GM12878 (cell line): ENCODE results near the gene RAD18. TPM values are rescaled to one million over a fixed set of nuclear protein-coding genes. Genes with fewer than 3 reads are reported as not detected.

ENCODE experiments used
- CHD2 ChIP-seq: IDR thresholded peaks from 2 replicates; pipeline ENCODE4 v1.6.1; 2011; ENCODE audit warnings: low read depth, low read length, improper control_type of control experiment, borderline replicate concordance
- ETV6 ChIP-seq, 2 experiments: fragments of 450-650 bp in 1 of 2; IDR thresholded peaks in 1 of 2; conservative IDR thresholded peaks in 1 of 2; 2 replicates each; pipeline ENCODE4 v1.6.1; 2014; ENCODE audit warnings: antibody characterized with exemption in 1 of 2, borderline replicate concordance in 1 of 2, low read depth in 1 of 2, mild to moderate bottlenecking in 1 of 2, moderate library complexity in 1 of 2
- KAT2A ChIP-seq: conservative IDR thresholded peaks from 2 replicates; pipeline ENCODE4 v1.6.1; 2011; ENCODE audit warnings: low read depth, low read length; ENCODE audit not compliant: control insufficient read depth
- SMAD1 ChIP-seq: fragments of 450-650 bp; IDR thresholded peaks from 2 replicates; pipeline ENCODE4 v1.6.1; 2018; ENCODE audit warnings: mild to moderate bottlenecking, low read depth; ENCODE audit not compliant: partially characterized antibody
- SREBF1 ChIP-seq: IDR thresholded peaks from 2 replicates; pipeline ENCODE4 v1.6.1; 2012; ENCODE audit warnings: mild to moderate bottlenecking, low read length
- STAT3 ChIP-seq: IDR thresholded peaks from 2 replicates; pipeline ENCODE4 v1.6.1; 2011; ENCODE audit warnings: low read depth, low read length, improper control_type of control experiment
- ZBED1 ChIP-seq: IDR thresholded peaks from 2 replicates; pipeline ENCODE4 v1.6.1; 2016; ENCODE audit warnings: borderline replicate concordance
- polyA plus RNA-seq, 11 experiments: library from polyadenylated mRNA; depleted of rRNA in 4 of 11; unstranded in 6 of 11; stranded (reverse) in 5 of 11; fragments of >200 nt; fragmentation: Nextera tagmentation in 4 of 11; fragmentation: Illumina TruSeq in 1 of 11; extraction: Ambion mirVana in 4 of 11; extraction: Trizol in 1 of 11; gene quantifications; 1 replicate in 1 of 11; 2 replicates in 10 of 11; pipeline versions ENCODE4 v1.2.1 to v1.2.3, GENCODE V29; 2011 to 2016; ENCODE audit warnings: inconsistent platforms in 2 of 11, missing spikeins in 2 of 11, low read depth in 1 of 11
- total RNA-seq, 4 experiments: library from RNA; depleted of rRNA in 3 of 4; stranded (reverse); fragments of >200 nt in 3 of 4; fragmentation: Illumina TruSeq in 1 of 4; extraction: Trizol in 1 of 4; gene quantifications; 2 replicates each; pipeline versions ENCODE4 v1.2.1 to v1.2.3, GENCODE V29; 2013 to 2021
- TF ChIP-seq, protein P1 (sequence below): fragments of 450-650 bp; IDR thresholded peaks from 2 replicates; pipeline ENCODE4 v1.6.1; 2017; ENCODE audit warnings: antibody characterized with exemption, mild to moderate bottlenecking, moderate library complexity
- TF ChIP-seq, protein P2 (sequence below): fragments of 450-650 bp; IDR thresholded peaks from 2 replicates; pipeline ENCODE4 v1.6.1; 2018; ENCODE audit warnings: mild to moderate bottlenecking, low read depth, moderate library complexity; ENCODE audit not compliant: partially characterized antibody

The RAD18 gene
- total and polyA plus RNA-seq, 10 of the 15 experiments (the other 5 are each of a cell fraction or from before 2014, with no cell fraction given) = 8.7 to 38.6 (median 19.2) TPM

DNA sequence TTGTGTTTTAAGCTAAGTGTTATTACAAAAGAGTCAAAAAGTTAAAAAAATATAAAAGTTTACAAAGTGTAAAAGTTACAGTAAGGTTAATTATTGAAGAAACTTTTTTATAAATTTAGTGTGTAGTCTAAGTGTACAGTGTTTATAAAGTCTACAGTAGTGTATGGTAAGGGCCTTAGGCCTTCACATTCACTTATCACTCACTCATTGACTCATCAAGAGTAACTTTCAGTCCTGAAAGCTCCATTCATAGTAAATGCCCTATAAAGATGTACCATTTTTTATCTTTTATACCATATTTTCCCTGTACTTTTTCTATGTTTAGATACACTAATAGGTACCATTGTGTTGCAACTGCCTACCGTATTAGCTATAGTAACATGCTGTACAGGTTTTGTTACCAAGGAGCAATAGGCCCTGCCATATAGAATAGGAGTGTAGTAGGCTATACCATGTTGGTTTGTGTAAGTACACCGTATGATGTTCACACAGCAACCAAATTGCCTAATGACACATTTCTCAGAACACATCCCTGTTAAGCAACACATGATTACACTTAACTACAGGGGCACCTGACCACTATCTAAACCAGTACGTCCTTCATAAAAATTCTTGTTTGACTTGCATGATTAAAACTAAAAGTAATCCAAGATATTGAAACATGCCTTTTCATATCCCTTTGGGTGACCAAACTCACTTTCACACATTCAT is 17.2 kb downstream of the RAD18 start (continued):
- TF ChIP-seq, protein P1, sequence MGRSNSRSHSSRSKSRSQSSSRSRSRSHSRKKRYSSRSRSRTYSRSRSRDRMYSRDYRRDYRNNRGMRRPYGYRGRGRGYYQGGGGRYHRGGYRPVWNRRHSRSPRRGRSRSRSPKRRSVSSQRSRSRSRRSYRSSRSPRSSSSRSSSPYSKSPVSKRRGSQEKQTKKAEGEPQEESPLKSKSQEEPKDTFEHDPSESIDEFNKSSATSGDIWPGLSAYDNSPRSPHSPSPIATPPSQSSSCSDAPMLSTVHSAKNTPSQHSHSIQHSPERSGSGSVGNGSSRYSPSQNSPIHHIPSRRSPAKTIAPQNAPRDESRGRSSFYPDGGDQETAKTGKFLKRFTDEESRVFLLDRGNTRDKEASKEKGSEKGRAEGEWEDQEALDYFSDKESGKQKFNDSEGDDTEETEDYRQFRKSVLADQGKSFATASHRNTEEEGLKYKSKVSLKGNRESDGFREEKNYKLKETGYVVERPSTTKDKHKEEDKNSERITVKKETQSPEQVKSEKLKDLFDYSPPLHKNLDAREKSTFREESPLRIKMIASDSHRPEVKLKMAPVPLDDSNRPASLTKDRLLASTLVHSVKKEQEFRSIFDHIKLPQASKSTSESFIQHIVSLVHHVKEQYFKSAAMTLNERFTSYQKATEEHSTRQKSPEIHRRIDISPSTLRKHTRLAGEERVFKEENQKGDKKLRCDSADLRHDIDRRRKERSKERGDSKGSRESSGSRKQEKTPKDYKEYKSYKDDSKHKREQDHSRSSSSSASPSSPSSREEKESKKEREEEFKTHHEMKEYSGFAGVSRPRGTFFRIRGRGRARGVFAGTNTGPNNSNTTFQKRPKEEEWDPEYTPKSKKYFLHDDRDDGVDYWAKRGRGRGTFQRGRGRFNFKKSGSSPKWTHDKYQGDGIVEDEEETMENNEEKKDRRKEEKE = no peak
- TF ChIP-seq SREBF1 = no peak
- TF ChIP-seq SMAD1 = no peak
- no peak for TF ChIP-seq STAT3
- no peak for TF ChIP-seq ZBED1
- no peak for TF ChIP-seq KAT2A
- no peak for TF ChIP-seq CHD2
- no peak for TF ChIP-seq ETV6 (conservative IDR thresholded peaks at IDR 0.05 in 1 of 2, IDR thresholded peaks at IDR 0.05 in 1 of 2; ENCODE audit: borderline replicate concordance in 1 of 2, low read depth in 1 of 2)
- TF ChIP-seq, protein P2, sequence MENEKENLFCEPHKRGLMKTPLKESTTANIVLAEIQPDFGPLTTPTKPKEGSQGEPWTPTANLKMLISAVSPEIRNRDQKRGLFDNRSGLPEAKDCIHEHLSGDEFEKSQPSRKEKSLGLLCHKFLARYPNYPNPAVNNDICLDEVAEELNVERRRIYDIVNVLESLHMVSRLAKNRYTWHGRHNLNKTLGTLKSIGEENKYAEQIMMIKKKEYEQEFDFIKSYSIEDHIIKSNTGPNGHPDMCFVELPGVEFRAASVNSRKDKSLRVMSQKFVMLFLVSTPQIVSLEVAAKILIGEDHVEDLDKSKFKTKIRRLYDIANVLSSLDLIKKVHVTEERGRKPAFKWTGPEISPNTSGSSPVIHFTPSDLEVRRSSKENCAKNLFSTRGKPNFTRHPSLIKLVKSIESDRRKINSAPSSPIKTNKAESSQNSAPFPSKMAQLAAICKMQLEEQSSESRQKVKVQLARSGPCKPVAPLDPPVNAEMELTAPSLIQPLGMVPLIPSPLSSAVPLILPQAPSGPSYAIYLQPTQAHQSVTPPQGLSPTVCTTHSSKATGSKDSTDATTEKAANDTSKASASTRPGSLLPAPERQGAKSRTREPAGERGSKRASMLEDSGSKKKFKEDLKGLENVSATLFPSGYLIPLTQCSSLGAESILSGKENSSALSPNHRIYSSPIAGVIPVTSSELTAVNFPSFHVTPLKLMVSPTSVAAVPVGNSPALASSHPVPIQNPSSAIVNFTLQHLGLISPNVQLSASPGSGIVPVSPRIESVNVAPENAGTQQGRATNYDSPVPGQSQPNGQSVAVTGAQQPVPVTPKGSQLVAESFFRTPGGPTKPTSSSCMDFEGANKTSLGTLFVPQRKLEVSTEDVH = no peak
- TF ChIP-seq, all 136 proteins: peak for 0
